GM19023 (cell line): ENCODE data around the gene ALDH2.
"Not testable (repeated sequence)": the region's sequence is repeated elsewhere in the genome, so short reads cannot be mapped to it uniquely, and the experiment has no call there.

Experiments used
- ATAC-seq: cut with Tn5 transposase; IDR thresholded peaks from one replicate; pipeline ENCODE4 v1.9.1; 2021; ENCODE audit warnings: mild to moderate bottlenecking, moderate library complexity; ENCODE audit not compliant: unreplicated experiment

Gene ALDH2

DNA sequence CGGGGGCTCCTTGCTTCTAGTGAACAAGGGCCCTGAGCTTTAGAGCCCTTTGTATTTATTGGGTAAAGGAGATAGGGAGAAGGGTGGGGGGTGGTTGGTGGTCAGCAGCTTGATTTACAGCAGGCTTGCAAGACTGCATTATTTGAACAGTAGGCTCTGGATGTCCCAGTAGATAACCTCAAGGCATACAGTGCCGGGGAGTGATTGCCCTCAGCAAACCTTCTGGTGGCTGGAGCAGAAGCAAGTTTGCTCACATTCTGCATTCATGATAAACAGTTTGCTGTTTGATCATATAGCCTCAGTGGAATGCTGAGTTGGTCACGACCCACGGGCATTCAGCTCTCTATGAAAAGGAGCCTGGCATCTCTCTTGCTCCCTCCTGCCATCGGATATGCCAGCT is 58.8 kb downstream of the ALDH2 start:
- ATAC-seq, result no peak

DNA sequence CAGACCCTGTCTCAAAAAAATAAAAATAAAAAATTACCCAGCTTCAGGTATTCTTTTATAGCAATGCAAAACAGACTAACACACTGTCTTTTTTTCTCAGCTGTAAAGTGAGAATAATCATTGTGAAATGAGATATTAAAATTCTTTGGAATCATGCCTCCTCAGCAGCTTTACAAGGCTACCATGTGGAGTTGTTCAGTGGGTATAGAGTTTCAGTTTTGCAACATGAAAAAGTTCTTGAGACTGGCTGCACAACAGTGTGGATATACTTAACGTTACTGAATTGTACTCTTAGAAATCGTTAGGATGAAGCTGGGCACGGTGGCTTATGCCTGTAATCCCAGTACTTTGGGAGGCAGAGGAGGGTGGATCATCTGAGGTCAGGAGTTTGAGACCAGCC is 59.6 kb downstream of the ALDH2 start:
- ATAC-seq, result no peak

DNA sequence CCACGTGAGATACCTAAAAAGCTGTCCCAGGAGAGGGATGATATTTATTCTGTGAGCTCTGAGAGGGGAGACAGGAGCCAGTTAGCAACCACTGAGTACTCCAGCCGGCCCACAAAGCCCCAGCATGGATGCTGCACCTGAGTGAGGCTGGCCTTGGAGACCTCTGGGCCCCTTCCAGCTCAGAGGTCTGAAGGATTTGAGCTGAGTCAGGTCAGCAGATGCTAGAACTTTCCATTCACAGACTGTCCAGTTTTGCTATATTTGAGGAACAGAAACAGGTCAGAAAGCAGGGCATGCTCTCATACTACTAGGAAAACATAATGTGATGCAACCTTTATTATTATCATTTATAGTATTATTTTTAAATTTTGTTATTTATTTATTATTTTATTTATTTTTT is 60.3 kb downstream of the ALDH2 start:
- no peak for ATAC-seq

GRCh38 chr12:111827907-111828306 is 61.2 kb downstream of the ALDH2 start:
- ATAC-seq, result no peak

DNA sequence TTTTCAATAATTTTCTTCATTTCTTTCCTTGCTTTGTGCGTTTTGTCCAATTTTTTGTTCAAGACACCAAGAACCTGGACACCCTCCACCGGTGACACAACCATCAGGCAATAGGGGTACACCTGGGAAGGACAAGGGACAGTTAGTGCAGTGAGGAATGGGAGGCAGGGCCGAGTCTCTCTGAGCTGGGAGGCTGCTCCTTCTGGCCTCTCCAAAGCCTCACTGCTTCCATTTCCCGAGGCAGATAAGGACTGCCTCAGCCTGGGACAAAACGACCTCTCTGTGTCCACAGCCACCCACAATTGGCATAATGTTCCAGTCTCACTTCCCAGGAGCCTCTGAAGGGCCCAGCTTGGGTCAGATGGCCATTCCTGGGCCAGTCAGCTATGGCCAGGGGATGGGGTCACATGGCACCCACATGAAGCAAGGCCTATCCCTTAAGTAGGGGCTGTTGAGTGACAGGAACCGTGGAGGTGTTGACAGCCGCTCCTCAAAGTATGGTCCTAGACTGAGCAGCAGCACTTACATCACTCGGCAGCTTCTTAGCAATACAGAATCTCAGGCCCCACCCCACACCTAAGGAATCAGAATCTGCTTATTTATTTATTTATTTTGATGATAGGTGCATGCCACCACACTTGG is 61.7 kb downstream of the ALDH2 start:
- no peak for ATAC-seq

GRCh38 chr12:111829635-111830034 is 62.9 kb downstream of the ALDH2 start:
- ATAC-seq, result not testable (repeated sequence)

- ATAC-seq, result not testable (repeated sequence)
Measured at GRCh38 chr12:111834740-111835386, 68.1 kb downstream of the ALDH2 start.

DNA sequence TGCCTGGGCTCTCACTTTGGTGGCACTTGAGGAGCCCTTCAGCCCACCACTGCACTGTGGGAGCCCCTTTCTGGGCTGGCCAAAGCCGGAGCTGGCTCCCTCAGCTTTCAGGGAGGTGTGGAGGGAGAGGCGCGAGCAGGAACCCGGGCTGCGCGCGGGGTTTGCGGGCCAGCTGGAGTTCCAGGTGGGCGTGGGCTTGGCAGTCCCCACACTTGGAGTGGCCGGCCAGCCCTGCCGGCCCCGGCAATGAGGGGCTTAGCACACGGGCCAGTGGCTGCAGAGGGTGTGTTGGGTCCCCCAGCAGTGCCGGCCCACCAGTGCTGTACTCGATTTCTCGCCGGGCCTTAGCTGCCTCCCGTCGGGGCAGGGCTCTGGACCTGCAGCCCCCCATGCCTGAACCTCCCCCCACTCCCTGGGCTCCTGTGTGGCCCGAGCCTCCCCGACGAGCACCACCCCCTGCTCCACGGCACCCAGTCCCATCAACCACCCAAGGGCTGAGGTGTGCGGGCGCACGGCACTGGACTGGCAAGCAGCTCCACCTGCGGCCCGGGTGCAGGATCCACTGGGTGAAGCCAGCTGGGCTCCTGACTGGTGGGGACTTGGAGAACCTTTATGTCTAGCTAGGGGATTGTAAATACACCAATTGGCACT is 68.9 kb downstream of the ALDH2 start:
- not testable (repeated sequence) for ATAC-seq

GRCh38 chr12:111838353-111838752 is 71.6 kb downstream of the ALDH2 start:
- ATAC-seq, result no peak

GRCh38 chr12:111840807-111841206 is 74.1 kb downstream of the ALDH2 start:
- ATAC-seq, result no peak

DNA sequence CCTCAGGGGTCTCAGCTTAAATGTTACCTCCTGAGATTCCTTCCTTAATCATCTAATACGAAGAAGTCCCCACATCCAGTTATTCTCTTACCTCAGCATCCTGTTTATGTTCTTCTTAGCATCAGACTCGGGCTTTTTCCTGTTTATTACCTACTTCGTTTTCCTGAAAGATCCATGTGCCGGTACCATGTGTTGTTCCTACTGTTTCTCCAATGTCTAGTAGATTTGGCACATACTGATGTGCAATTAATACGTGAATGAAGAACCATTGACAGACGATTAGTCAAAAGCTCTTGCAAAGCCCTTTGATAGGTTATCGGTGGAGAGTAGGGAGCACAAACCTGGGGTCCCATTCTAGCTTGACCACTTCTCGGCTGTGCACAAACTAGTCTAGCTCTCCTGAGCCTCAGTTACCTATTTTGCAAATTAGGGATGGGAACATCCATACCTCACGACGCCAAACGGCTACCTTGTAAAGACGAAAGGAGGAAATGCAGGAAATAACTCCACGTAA is 74.6 kb downstream of the ALDH2 start:
- ATAC-seq, result no peak

DNA sequence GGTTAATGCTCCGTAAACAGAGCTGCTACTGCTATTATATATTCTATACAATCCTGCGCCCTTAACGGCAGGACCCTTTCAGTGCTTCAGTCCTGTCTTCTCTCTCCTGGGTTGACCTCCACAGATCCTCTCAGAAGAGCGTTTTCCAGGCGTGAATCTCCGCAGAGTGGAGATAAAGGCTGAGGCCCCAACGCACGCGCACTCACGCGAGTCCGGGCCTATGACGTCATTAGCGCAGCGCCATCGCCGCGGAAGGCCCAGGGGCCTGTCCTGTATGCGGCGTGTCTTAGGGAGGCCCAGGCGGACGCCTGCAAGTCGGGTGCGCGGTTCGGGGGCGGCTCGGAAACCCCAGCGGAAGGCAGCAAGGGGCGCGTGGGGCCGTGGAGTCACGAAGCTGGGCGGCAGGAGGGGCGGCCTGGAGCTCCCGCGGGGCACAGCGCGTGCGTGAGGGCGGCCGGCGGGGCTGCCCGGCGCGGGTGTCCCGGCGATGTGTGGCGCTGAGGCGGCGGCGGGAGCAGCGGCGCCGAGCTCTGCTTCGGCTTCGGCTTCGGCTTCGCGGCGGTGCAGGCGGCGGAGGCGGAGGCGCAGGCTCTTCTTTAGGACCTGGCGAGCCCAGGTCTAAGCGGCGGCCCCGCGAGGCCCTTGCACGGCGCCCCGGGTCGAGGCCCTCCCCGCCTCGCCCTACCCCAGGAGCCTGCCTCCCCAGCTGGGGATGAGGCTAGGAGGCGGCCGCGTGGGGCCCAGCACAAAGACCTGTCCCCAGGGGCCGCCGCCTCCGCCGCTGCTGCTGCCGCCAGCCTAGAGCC is 75.2 kb downstream of the ALDH2 start, which contains the start of gene MAPKAPK5:
Gene MAPKAPK5 (plus strand): TSS at position 479 of the 806 bp plus-strand sequence. CDS start 506 bp downstream, outside the sequence.
- peak; percentile 77 for ATAC-seq

GRCh38 chr12:111842556-111843396 is 76.0 kb downstream of the ALDH2 start:
- ATAC-seq, result peak; percentile 11

GRCh38 chr12:111846016-111846415 is 79.3 kb downstream of the ALDH2 start:
- ATAC-seq, result no peak

GRCh38 chr12:111850526-111850925 is 83.8 kb downstream of the ALDH2 start:
- ATAC-seq, result no peak

DNA sequence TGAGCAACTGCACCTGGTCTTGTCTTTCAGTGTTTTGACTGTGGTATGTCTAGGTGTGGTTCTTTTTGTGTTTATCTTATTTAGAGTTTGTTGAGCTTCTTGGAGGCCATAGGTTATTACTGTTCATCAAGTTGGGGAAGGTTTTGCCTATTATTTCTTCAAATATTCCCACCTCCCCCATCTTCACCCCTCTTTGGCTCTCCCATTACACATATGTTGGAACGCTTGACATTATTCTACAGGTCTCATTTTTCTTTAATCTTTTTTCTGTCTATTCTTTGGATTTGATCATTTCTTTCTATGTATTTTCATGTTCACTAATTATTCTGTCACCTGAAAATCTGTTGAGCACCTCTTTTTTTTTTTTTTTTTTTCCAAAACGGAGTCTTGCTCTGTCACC is 91.5 kb downstream of the ALDH2 start:
- ATAC-seq, result no peak

- no peak for ATAC-seq
Measured at GRCh38 chr12:111858778-111859177, 92.0 kb downstream of the ALDH2 start.

- ATAC-seq, result no peak
Measured at GRCh38 chr12:111864913-111865312, 98.2 kb downstream of the ALDH2 start.
